ENCODE measurements around the gene USH2A. TPM values are rescaled to one million over a fixed set of nuclear protein-coding genes. Genes with fewer than 3 reads are reported as not detected.

The USH2A gene
- total RNA-seq, 2 donors from 2014 or later, result 0.62 to 3.1 TPM

- Histone ChIP-seq H3K27ac (ENCODE audit: low read depth, low read length) (no peak overlapping the region), H3K9me3 (ENCODE audit: control insufficient read depth, low read length) (no peaks in the 10 kb centered on the region), H3K4me3 (ENCODE audit: low read length) (no peak overlapping the region), H3K36me3 (ENCODE audit: control insufficient read depth, insufficient read depth, low read length) (no peaks in the 10 kb centered on the region), H3K27me3 (ENCODE audit: control insufficient read depth, insufficient read depth, low read length, poor library complexity, severe bottlenecking) (no peaks in the 10 kb centered on the region), H3K4me1 (ENCODE audit: control insufficient read depth, insufficient read depth, low read length) (no peaks in the 10 kb centered on the region), H3K9ac (ENCODE audit: extremely low read depth, low read length, poor library complexity, severe bottlenecking) (no peak overlapping the region)
- Mint-ChIP-seq H3K4me1 (peaks cover 11% of the 10 kb centered on the region), H3K27ac (no peak overlapping the region), H3K4me3 (no peak overlapping the region), H3K27me3 (ENCODE audit: insufficient read depth) (no peaks in the 10 kb centered on the region), H3K9me3 (peaks cover 3% of the 10 kb centered on the region), H3K36me3 (ENCODE audit: low read depth) (peaks cover 6% of the 10 kb centered on the region)
- no peak for TF ChIP-seq CTCF (conservative IDR thresholded peaks at IDR 0.05)
- DNase-seq, result no peak
- WGBS, 2 experiments (ENCODE audit: insufficient coverage in 1 of 2, insufficient read length in 1 of 2), result 96 to 100% methylated on average over 1 to 5 of the region's 5 CpGs
Observed at GRCh38 chr1:216081445-216081844, 341.8 kb downstream of the USH2A start.

- no peaks in the 10 kb centered on the region for H3K9me3 ChIP-seq (ENCODE audit: control insufficient read depth, low read length)
- H3K27me3 Mint-ChIP-seq (ENCODE audit: insufficient read depth), result no peaks in the 10 kb centered on the region
- H3K36me3 Mint-ChIP-seq (ENCODE audit: low read depth), result no peaks in the 10 kb centered on the region
- H3K27me3 ChIP-seq (ENCODE audit: control insufficient read depth, insufficient read depth, low read length, poor library complexity, severe bottlenecking), result no peaks in the 10 kb centered on the region
- no peak overlapping the region for H3K4me3 ChIP-seq (ENCODE audit: low read length)
- no peaks in the 10 kb centered on the region for H3K36me3 ChIP-seq (ENCODE audit: control insufficient read depth, insufficient read depth, low read length)
- H3K27ac Mint-ChIP-seq, result no peak overlapping the region
- WGBS, 2 experiments (ENCODE audit: insufficient coverage in 1 of 2, insufficient read length in 1 of 2), result 74 to 83% methylated on average over 1 to 2 of the region's 2 CpGs
- H3K4me1 Mint-ChIP-seq, result peaks cover 10% of the 10 kb centered on the region
- no peak overlapping the region for H3K27ac ChIP-seq (ENCODE audit: low read depth, low read length)
- no peak for TF ChIP-seq CTCF (conservative IDR thresholded peaks at IDR 0.05)
- no peaks in the 10 kb centered on the region for H3K9me3 Mint-ChIP-seq
- H3K9ac ChIP-seq (ENCODE audit: extremely low read depth, low read length, poor library complexity, severe bottlenecking), result no peak overlapping the region
- DNase-seq, result no peak
- no peak overlapping the region for H3K4me3 Mint-ChIP-seq
- no peaks in the 10 kb centered on the region for H3K4me1 ChIP-seq (ENCODE audit: control insufficient read depth, insufficient read depth, low read length)
Observed at GRCh38 chr1:216076751-216077150, 346.5 kb downstream of the USH2A start.

DNA sequence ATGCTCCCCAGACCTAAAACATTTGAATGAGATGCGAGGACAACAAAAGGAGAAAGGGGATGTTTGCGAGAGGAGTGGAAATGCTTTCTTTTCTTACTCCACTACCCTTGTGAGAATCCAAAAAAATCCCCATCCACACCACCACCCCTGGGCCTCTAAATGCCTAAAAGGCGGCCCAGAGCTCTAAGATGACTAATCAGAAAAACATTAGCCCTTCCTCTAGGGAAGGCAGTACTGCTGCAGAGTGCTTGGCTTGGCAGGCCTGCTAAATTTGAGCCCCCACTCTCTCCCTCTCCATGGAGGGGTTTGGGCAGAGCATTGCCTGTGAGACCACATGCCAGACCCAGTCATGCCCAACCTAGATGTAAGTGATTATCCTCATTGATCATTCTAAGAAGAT, 347.9 kb downstream of the USH2A start:
- Histone ChIP-seq H3K9me3 (ENCODE audit: control insufficient read depth, low read length) (no peaks in the 10 kb centered on the region), H3K27me3 (ENCODE audit: control insufficient read depth, insufficient read depth, low read length, poor library complexity, severe bottlenecking) (no peaks in the 10 kb centered on the region), H3K4me3 (ENCODE audit: low read length) (no peak overlapping the region), H3K36me3 (ENCODE audit: control insufficient read depth, insufficient read depth, low read length) (no peaks in the 10 kb centered on the region), H3K4me1 (ENCODE audit: control insufficient read depth, insufficient read depth, low read length) (no peaks in the 10 kb centered on the region), H3K9ac (ENCODE audit: extremely low read depth, low read length, poor library complexity, severe bottlenecking) (no peak overlapping the region), H3K27ac (ENCODE audit: low read depth, low read length) (no peak overlapping the region)
- Mint-ChIP-seq H3K36me3 (ENCODE audit: low read depth) (no peaks in the 10 kb centered on the region), H3K4me1 (peaks cover 10% of the 10 kb centered on the region), H3K27ac (peak overlapping the region; percentile 69), H3K27me3 (ENCODE audit: insufficient read depth) (no peaks in the 10 kb centered on the region), H3K4me3 (no peak overlapping the region), H3K9me3 (no peaks in the 10 kb centered on the region)
- DNase-seq, result peak; percentile 69
- TF ChIP-seq CTCF (conservative IDR thresholded peaks at IDR 0.05), result no peak
- 79% methylated on average over 2 of the region's 3 CpGs; no CpG with 5 or more reads in 1 of the 2 experiments for WGBS, 2 experiments (ENCODE audit: insufficient coverage in 1 of 2, insufficient read length in 1 of 2)

Data from endodermal cell (in vitro differentiated cells).